Measurements from ENCODE around the gene PTPRM.
A peak's percentile ranks its signal among the peaks of the same experiment; 100 is the strongest.

PTPRM gene

DNA sequence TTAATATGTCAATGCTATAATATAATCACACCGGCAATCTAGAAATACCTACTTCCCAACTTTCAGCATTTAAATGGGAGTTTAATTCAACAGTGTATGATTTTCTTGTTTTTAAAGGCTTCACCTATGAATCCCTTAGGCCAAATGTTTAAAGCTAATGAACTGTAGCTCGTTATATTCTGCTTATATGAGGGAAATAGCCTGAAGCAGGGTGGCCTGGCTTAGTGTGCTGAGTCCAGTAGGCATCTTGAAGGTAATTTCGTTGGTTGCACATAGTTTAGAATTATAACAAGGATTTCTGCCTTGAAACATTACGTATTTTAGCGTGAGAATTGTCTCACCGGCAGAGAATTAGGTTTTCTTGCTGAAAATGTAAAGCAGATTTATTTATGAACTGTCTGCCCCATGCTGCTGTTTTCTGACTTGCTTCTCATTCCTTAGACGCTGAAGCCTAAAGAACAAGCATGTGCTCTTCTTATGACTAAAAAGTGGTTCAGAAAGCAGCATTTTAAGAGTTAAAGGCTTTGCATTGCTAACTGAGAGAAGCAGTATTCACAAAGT is 608.5 kb downstream of the PTPRM start:
- no peak for DNase-seq (ENCODE audit: low read depth)

DNA sequence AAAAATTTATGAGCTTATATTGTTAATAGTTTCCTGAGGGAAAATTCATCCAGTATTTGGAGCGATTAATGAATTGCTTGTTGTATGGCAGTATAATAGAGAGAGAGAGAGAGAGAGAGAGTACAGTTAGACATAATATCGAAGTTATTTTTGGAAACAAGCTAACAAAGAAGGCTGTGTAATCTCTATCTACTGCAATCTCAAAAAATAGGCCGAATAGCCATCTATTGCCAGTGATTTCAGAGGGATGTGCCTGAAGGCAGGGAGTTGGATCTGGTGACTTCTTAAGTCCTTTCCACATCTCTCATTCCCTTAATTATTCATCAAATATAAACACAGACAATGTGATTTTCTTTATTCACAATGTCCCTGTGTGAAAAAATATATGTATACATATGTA is 609.0 kb downstream of the PTPRM start:
- no peak for DNase-seq (ENCODE audit: low read depth)

DNA sequence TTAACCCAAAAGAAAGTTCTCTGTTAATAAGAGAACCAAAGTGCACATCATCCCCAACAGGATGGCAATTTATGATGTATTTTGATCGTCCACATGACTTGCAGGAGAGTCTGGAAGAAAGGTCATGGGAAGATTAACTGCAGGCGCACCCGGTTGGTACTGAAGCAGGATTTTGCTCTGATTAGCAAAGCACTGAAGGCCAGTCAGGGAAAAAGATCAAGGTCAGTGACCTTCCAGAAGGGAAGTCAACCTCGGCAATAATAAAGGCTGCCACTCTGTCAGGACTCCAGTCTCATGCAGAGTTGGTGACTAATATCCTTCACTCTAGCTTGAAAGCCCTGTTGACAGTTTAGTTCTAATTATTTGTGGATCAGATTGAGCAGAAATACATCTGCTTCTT is 609.4 kb downstream of the PTPRM start:
- DNase-seq (ENCODE audit: low read depth) = no peak

DNA sequence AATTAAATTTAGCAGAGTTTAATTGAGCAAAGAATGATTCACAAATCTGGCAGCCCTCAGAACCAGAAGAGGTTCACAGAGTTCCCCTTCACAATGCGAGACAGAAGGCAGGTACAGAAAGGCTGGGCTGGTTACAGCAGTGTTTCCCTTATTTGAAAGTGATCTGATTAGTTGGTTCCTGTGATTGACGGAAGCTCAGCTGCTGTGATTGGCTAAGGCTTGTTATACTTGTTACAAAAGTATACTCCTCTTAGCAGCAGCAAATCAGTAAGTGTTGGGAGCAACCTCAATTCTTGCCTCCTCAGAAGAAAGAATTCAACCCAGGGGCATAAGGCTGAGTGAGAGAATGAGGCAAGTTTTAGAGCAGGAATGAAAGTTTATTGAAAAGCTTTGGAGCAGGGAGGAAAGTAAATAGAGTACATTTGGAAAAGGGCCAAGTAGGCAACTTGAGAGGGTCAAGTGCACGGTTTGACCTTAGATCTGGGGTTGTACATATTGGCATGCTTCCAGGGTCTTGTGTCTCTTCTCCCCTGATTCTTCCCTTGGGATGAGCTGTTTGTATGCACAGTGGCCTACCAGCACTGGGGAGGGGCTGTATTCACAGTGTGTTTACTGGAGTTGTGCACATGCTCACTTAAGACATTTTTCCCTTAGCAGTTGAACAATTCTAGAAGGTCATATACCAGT is 610.4 kb downstream of the PTPRM start:
- peak; percentile 15 for DNase-seq (ENCODE audit: low read depth)

DNA sequence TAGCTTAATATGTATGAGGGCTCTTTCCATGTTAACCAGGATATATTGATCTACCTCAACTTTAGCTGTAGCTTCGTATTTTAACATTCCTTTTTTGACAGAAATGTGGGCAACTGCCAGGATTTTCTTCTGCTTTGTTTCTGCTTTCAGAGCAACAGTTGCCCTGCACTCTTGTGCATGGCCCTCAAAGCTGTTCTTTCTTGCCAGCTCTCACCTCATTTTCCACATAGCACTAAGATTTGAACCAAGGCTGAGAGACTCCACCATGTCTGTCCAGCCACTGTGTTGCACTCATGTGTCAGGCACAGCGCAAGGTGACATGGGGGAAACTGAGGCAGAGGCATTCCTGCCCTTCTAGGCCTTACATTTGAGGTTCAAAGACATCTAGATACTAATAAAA is 619.3 kb downstream of the PTPRM start:
- DNase-seq (ENCODE audit: low read depth) = no peak

DNA sequence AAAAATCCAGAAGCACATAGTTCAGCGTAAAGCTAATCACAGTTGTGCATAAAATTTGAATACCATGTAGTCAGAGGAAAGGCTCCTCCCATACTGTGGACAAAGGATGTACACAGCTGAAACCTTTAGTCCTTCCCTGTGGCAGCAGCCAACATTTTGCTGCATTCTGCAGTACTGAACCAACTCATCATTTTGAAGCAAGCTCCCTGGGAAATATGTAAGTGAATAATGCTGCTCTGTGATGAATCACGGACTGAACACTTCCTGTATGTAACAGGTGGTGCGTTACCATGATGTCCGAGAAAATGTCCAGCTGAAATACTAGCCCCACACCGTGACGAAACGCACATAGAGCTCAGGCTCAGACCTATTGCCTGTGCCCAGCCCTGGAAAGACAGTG is 621.1 kb downstream of the PTPRM start:
- no peak for DNase-seq (ENCODE audit: low read depth)

DNA sequence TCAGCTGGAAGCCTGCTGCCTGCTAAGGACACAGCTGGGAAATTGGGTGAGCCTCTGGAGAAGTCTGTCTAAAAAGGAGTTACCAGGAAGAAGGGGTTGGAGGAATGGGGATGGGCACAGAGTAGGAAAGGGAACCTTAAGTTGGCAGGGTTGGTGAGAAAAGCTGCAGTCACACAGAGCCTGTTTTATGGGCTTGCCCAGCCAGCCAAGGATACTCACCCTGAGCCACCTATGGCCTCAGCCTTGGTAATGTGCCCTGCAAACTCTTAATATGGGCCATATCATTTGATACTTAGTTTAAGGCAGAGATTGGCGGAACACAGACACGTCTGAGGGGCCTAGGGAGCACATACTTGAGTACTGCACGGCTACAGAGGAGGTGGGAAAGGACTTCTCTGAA is 623.9 kb downstream of the PTPRM start:
- DNase-seq (ENCODE audit: low read depth) = no peak

DNA sequence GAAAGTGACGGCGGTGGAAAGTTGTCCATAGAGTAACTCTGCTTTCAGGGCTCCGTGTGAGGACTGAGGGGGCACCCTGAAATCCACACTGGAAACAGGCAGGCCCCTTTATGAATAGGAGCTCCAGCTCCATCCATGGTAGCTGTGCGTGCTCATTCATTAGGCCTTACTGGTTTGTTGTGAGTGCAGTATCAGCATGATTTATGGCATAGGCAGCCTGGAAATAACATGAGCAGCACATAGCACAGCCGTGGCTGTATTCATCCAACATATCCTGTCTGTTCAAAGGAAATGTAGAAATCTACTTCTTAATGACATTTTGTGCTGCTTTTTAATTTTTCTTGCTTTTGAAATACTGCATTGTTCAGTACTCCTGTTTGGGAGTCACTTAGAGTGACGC is 627.3 kb downstream of the PTPRM start:
- no peak for DNase-seq (ENCODE audit: low read depth)

DNA sequence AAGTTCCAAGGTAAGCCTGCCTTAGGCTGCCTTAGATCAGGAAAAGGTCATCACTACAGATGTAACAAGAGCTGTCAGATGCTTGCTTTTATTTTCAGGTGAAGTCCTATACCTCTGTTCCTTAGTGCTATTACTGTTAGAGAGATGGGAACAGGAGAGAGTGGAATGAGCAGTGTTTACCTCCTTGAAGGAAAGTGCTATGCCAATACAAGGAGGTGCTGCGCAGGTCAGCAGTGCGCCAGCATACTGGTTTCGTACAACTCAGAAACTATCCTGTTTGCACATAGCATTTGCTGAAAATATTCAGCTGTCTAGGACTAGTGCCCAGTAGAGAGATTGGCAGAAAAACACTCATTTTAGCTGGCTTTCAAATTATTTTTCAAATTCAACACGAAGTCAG is 629.1 kb downstream of the PTPRM start:
- no peak for DNase-seq (ENCODE audit: low read depth)

DNA sequence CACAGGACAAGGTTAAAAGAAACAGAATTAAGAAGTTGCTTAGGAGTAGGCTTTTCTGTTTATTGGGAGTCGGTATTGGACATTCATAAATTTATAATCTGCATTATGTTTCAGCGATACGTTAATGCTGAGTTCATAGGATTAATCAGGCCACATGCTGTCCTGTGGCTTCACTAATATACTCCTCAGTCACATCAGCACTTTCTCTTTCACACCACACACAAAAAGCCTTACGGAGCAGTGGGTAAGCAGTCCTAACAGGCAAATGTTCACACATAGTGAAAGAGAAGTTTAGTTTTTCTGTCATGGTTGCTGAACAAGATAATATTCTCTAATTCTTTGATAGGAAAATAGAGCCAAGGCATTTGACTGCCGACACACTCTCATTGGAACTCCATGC is 630.4 kb downstream of the PTPRM start:
- no peak for DNase-seq (ENCODE audit: low read depth)

DNA sequence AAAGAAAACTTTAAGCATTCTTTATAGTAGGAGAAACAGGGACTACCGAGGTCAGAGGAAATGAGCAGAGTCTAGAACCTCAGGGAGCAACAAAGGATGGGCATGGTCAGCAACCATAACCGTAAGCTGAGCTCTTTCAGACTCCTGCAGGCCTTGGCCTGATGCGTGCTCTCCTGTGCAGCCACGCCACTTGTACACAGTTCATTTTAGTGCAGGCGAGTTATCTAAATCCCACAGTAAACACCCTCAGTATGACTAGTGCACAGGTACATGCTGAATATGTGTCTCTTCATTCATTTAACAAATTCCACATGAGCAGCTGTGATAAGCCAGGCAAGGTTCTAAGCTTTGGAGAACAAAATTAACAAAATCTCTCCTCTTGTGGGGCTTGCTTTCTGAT is 640.9 kb downstream of the PTPRM start:
- no peak for DNase-seq (ENCODE audit: low read depth)

DNA sequence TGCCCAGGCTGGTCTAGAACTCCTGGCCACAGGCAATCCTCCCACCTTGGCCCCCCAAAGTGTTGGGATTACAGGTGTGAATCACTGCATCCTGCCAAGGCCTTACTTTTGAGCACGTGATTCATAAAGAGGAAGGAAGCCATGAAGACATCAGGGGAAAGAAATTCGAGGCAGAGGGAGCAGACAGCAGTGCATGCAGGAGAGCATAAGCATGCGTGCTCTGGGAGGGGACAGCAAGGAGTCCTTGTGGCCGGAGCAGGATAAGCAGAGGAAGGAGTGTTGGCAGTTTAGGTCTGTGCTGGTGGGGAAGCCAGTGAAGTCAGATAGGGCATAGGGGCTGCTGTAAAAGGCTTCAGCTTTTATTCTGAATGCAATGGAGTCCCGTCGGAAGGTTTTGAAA is 641.6 kb downstream of the PTPRM start:
- no peak for DNase-seq (ENCODE audit: low read depth)

DNA sequence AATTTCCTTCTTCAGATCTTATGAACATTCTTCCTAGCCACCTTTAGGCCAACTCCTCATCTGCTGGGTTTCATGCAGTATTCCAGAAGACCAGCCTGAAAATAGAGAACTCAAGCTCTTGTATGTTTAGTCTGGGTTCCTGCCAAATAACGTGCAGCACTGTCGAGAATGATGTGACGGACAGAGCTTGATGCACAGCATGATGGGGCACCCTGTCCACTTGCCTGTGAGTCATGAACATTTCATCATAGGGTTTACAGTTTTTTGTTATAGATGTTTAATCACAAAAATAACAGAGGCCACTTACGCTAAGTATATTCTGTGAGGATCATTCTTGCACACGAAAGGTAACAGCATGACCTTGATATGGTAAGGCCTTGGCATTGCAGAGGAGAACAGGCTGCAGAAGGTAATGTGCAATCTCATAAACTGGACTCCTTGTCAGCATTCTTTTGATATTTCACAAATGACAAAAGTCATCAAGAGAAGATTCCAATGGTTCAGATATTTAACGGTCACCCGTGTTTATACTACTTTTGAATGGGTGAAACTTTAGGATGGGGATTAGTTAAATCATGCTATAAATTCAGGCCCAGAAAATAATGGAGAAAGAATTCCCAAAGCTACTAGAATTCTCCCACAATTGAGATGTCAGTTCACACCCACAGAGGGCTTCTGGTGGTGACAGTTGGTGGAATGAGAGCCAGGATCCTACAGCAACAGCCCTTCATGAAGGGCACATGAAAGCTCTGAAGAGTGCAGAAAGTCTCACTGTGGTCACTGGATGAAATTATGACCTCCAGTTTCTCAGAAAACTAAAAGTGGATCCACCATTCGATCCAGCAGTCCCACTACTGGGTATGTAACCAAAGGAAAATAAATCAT is 646.0 kb downstream of the PTPRM start:
- peak; percentile 85 for DNase-seq (ENCODE audit: low read depth)

DNA sequence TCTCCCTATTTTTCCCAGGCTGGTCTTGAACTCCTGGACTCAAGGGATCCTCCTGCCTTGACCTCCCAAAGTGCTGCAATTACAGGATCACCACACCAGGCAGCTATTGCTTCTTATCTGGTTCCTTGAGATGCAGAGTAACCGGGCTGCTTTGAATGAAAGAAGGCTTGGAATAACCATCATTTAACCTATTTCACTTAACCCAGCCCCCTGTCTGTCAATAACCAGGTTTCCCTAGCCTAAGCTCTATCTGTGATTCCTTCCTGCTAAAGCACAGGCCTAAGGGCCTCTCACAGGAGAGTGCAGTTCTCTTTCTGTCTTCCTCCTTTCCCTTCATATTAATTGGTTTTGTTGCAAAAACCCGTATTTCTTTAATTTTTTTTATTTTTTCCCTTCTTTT is 648.6 kb downstream of the PTPRM start:
- no peak for DNase-seq (ENCODE audit: low read depth)

DNA sequence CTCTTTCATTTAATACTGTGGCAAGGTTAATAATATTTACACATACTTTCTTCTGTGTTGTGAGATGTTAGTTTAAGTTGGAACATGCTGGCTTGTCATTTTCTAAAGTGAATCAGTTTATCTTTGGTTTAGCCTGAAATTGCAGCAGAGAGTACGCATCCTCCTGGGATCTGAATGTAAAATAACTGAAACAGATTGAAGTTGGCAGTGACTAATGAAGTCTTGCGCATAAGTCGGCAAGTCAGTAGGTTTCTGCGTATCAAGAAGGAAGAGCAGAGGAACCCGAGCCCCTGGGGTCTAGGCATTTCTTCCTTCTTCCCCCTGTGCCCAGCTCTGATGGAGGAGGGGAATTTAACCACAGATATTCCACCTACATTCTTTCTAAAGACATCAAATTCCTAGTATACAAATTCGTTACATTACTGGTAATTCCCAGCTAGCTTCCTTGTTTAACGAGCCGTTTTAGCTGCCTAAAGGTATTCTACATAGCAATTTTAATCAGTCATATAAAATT is 650.0 kb downstream of the PTPRM start:
- no peak for DNase-seq (ENCODE audit: low read depth)

DNA sequence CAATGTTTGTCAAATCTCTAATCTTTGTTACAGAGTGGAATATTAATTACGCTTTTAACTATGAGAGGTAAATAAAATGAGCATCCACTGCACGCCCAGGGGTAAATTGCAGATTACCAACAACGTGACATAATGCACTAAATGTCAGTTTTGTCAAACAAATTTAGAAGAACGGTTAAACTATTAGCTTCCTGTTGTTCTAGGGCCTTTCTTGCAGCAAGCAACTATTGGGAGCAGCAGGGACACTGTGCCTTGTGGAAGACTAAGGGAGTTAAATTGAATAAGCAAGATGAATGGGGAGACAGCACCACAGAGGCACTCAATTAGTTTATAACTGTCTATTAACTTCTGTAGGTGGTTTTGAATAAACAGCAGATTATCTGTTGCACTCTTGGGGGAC is 651.1 kb downstream of the PTPRM start:
- DNase-seq (ENCODE audit: low read depth) = no peak

DNA sequence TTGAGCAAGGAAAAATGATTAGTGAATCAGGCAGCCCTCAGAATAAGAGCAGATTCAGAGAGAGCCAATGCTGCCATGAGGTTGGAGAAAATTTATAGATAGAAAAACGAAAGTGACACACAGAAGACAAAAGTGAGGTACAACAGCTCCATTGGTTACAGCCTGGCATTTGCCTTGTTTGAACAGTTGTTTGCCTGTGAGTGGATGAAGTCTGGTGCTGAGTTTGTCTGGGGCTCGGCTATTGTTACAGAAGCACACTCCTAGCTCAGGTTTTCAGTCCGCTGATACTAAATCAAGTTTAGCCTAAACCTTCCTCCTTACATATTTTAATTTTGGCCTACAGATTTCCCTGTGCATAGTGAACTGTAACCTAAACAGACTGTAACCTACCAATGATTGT is 654.3 kb downstream of the PTPRM start:
- no peak for DNase-seq (ENCODE audit: low read depth)

DNA sequence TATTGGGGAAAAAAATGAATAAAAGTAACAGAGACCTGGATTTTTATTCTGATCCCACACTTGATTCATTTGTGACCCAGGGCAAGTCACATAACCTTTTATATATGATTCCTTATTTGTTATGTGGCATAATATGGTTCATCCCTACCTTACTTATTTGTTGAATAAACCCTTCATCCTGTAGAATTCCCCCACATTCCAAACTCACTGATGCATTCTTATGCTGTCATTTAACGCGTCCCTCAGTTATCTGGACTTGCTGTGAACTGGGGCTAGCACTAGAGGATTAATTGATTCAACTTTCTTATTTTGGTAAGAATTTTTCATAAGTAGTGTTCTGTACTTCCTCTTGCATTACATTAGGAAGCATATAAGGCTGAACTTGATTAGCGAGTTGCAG is 657.5 kb downstream of the PTPRM start:
- no peak for DNase-seq (ENCODE audit: low read depth)

DNA sequence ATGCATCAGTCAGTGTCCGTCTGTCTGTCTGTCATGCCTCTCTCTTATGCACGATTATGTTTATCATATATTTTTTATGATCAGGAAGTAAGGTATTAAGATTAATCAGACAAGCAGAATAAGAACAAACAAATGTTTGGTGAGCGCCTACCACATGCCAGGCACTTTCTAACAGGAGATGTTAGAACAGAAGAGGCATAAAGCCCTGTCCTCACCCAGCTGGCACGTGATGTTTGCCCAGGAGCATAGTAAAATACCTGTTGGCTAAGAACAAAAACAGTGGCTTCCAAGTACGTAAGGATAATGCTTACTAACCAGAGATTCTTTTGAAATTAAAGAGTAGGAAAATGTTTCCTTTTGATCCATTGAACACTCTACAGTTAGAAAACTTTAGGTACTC is 661.9 kb downstream of the PTPRM start:
- no peak for DNase-seq (ENCODE audit: low read depth)

DNA sequence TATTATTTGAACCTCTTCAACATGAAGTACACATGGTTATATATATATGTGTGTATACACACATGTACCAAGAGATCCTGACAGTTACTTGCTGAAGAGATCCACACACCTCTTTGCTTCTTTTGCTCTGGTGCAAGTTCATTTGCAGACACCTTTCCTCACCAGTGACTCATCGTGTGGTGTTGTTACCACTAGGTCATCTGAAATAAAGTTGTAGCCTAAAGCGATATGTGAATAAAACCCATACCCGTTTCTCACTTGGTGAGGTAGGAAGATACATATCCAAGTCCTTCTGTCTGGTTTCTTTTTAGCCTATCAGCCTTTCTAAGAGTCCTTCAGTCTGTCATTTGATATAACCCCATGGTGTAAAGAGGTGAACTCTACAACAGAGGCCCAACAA is 662.7 kb downstream of the PTPRM start:
- DNase-seq (ENCODE audit: low read depth) = no peak

DNA sequence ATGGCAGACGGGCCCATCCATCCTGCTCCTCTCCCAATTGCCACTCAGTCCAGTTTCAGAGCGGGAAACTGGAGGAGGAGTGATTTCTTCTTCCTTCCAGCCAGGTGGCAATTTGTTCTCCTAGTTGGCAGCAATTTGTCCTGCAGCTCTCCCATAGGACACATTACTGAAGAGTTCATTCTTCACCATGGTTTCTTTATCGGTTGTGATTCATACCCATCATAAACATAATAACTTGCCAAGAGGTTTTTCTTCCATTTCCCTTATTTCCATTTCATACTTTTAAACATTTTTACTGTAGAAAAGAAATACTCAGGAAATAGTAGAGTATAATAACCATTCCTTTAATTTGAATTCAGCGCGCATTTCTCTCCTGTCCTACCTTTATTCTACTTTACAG is 664.2 kb downstream of the PTPRM start:
- DNase-seq (ENCODE audit: low read depth) = no peak

DNA sequence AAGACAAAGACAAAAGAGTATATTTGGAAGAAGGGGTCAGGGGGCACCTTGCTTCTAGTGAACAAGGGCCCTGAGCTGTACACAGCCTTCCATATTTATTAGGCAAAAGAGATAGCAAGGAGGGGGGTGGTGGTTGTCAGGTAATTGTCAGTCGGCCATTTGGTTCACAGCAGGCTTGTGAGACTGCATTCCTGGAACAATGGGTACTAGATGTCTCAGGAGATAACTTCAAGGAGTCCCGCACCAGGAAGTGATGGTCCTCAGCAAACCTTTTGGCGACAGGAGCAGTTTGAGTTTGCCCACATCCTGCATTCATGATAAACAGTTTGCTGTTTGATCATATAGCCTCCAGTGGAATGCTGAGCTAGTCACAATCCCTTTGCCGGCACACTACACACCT is 665.7 kb downstream of the PTPRM start:
- DNase-seq (ENCODE audit: low read depth) = no peak

DNA sequence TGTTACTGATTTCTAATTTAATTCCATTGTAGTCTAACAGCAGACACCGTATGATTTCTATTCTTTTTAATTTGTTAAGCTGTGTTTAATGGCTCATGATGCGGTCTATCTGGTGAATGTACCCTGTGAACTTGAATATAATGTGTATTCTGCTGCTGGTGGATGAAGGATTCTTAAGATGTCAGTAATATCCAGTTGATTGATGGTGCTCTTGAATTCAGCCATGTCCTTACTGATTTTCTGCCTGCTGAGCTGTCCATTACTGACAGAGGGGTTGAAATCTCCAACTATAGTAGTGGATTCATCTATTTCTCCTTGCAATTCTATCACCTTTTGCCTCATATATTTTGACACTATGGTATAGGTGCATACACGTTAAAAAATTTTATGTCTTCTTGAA is 668.8 kb downstream of the PTPRM start:
- DNase-seq (ENCODE audit: low read depth) = no peak

Measured in fibroblast of gingiva (primary cell).